GM12801 (cell line): ENCODE results near the gene CCL24.

ENCODE experiments used
- CTCF ChIP-seq: IDR thresholded peaks from one replicate; pipeline ENCODE4 v1.5.1; 2011; ENCODE audit warnings: control low read depth; ENCODE audit not compliant: insufficient read length; ENCODE audit errors: extremely low read depth

CCL24 gene

GRCh38 chr7:75844158-75844557, 30.6 kb upstream of the CCL24 start:
- TF ChIP-seq CTCF = no peak

GRCh38 chr7:75843613-75844116, 30.1 kb upstream of the CCL24 start:
- no peak for TF ChIP-seq CTCF

GRCh38 chr7:75842836-75843446, 29.3 kb upstream of the CCL24 start:
- TF ChIP-seq CTCF = no peak

- TF ChIP-seq CTCF = no peak
Measured at GRCh38 chr7:75840029-75840428, 26.4 kb upstream of the CCL24 start.

- TF ChIP-seq CTCF = no peak
Measured at GRCh38 chr7:75836798-75837197, 23.2 kb upstream of the CCL24 start.

- no peak for TF ChIP-seq CTCF
Measured at GRCh38 chr7:75835688-75836285, 22.2 kb upstream of the CCL24 start.

- TF ChIP-seq CTCF = no peak
Measured at GRCh38 chr7:75830978-75831377, 17.4 kb upstream of the CCL24 start.
